CD4-positive, alpha-beta T cell treated with Interleukin-12 subunit alpha and Interleukin-12 subunit beta, for 1 hour (primary cell): Measurements from ENCODE around the gene CIITA.

ENCODE experiments used
- DNase-seq: peaks from one replicate; pipeline ENCODE4 v3.0.0-alpha.2; 2020

Gene CIITA

GRCh38 chr16:10850478-10850850, 26.5 kb upstream of the CIITA start:
- DNase-seq = no peak

- no peak for DNase-seq
Measured at GRCh38 chr16:10851512-10851911, 25.5 kb upstream of the CIITA start.

- DNase-seq = no peak
Measured at GRCh38 chr16:10852286-10852685, 24.7 kb upstream of the CIITA start.

- no peak for DNase-seq
Measured at GRCh38 chr16:10852948-10853347, 24.1 kb upstream of the CIITA start.

- no peak for DNase-seq
Measured at GRCh38 chr16:10856042-10856441, 21.0 kb upstream of the CIITA start.

GRCh38 chr16:10858203-10858602, 18.8 kb upstream of the CIITA start:
- DNase-seq = no peak

GRCh38 chr16:10859020-10859419, 18.0 kb upstream of the CIITA start:
- no peak for DNase-seq

- DNase-seq = no peak
Measured at GRCh38 chr16:10859658-10860057, 17.3 kb upstream of the CIITA start.

GRCh38 chr16:10862438-10862837, 14.6 kb upstream of the CIITA start:
- DNase-seq = peak; percentile 26

GRCh38 chr16:10865991-10866966, 10.7 kb upstream of the CIITA start:
- DNase-seq = no peak

- no peak for DNase-seq
Measured at GRCh38 chr16:10867199-10867598, 9.8 kb upstream of the CIITA start.

- no peak for DNase-seq
Measured at GRCh38 chr16:10868104-10868595, 8.9 kb upstream of the CIITA start.

GRCh38 chr16:10868596-10869469, 8.2 kb upstream of the CIITA start:
- DNase-seq = no peak

GRCh38 chr16:10870137-10870776, 6.7 kb upstream of the CIITA start:
- DNase-seq = no peak

- no peak for DNase-seq
Measured at GRCh38 chr16:10870808-10871156, 6.2 kb upstream of the CIITA start.

- DNase-seq = peak; percentile 49
Measured at GRCh38 chr16:10871157-10871991, 5.6 kb upstream of the CIITA start.

- no peak for DNase-seq
Measured at GRCh38 chr16:10876315-10876714, 687 bp upstream of the CIITA start.

- no peak for DNase-seq
Measured at GRCh38 chr16:10877472-10877946, 507 bp downstream of the CIITA start.

GRCh38 chr16:10878328-10878643, 1.3 kb downstream of the CIITA start:
- DNase-seq = no peak

GRCh38 chr16:10878644-10879501, 1.9 kb downstream of the CIITA start:
- DNase-seq = no peak
